Parathyroid adenoma (tissue), 2 donors: ENCODE results near the gene PTPN7.

Source experiments
- H2AFZ ChIP-seq: fragments of 300-600 bp; sonication (generic); one replicate; pipeline ENCODE4 v1.7.0; 2017; ENCODE audit warnings: antibody characterized with exemption, mild to moderate bottlenecking
- H3K27ac ChIP-seq: fragments of 300-600 bp; sonication (generic); one replicate; pipeline ENCODE4 v1.7.0; 2017
- H3K27me3 ChIP-seq: fragments of 300-600 bp; sonication (generic); one replicate; pipeline ENCODE4 v1.7.0; 2017; ENCODE audit warnings: low read length; ENCODE audit not compliant: control insufficient read depth, insufficient read depth
- H3K36me3 ChIP-seq: fragments of 300-600 bp; sonication (generic); one replicate; pipeline ENCODE4 v1.7.0; 2017; ENCODE audit warnings: low read length; ENCODE audit not compliant: control insufficient read depth, insufficient read depth
- H3K4me1 ChIP-seq: fragments of 300-600 bp; sonication (generic); one replicate; pipeline ENCODE4 v1.7.0; 2017; ENCODE audit warnings: control low read depth
- H3K4me2 ChIP-seq: fragments of 300-600 bp; sonication (generic); one replicate; pipeline ENCODE4 v1.7.0; 2017; ENCODE audit warnings: low read length
- H3K4me3 ChIP-seq: fragments of 300-600 bp; sonication (generic); one replicate; pipeline ENCODE4 v1.7.0; 2017; ENCODE audit warnings: low read depth, low read length
- H3K79me2 ChIP-seq: fragments of 300-600 bp; sonication (generic); one replicate; pipeline ENCODE4 v1.7.0; 2017; ENCODE audit warnings: control low read depth
- H3K9ac ChIP-seq: fragments of 300-600 bp; sonication (generic); one replicate; pipeline ENCODE4 v1.7.0; 2017; ENCODE audit warnings: mild to moderate bottlenecking
- H3K9me3 ChIP-seq: fragments of 300-600 bp; sonication (generic); one replicate; pipeline ENCODE4 v1.7.0; 2017; ENCODE audit warnings: low read length; ENCODE audit not compliant: control insufficient read depth
- TF ChIP-seq, protein P1 (sequence below): fragments of 300-600 bp; sonication (generic); IDR thresholded peaks from one replicate; pipeline ENCODE4 v1.7.0; 2017; ENCODE audit warnings: antibody characterized with exemption, mild to moderate bottlenecking
- donor health status: primary hyperparathyroidism.

The PTPN7 gene

DNA sequence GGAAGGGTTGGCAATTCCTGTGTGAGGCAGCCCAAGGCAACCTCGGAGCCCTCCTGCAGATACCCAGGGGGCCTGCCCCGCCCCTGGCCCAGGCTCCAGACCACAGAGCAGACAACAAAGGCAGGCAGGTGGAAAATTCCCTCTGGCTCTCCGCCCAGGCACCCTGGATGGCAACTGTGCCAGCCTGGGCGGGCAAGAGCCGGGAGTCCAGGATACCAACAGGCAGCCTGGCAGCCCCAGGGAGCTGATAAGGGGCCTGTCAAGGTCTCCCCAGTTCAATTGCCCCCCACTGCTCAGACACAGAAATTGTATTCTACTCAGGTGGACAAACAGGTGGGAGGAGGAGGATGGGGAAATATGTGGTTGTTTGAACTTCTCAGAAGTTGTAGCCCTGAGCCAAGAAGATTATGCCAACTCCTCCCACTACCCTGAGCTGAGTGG, 53.1 kb downstream of the PTPN7 start:
- H3K9me3 ChIP-seq = no peaks in the 10 kb centered on the region
- no peak overlapping the region for H3K4me3 ChIP-seq
- H2AFZ ChIP-seq = peak overlapping the region; percentile 45
- no peaks in the 10 kb centered on the region for H3K27me3 ChIP-seq
- H3K9ac ChIP-seq = no peak overlapping the region
- H3K36me3 ChIP-seq = no peaks in the 10 kb centered on the region
- TF ChIP-seq, protein P1, sequence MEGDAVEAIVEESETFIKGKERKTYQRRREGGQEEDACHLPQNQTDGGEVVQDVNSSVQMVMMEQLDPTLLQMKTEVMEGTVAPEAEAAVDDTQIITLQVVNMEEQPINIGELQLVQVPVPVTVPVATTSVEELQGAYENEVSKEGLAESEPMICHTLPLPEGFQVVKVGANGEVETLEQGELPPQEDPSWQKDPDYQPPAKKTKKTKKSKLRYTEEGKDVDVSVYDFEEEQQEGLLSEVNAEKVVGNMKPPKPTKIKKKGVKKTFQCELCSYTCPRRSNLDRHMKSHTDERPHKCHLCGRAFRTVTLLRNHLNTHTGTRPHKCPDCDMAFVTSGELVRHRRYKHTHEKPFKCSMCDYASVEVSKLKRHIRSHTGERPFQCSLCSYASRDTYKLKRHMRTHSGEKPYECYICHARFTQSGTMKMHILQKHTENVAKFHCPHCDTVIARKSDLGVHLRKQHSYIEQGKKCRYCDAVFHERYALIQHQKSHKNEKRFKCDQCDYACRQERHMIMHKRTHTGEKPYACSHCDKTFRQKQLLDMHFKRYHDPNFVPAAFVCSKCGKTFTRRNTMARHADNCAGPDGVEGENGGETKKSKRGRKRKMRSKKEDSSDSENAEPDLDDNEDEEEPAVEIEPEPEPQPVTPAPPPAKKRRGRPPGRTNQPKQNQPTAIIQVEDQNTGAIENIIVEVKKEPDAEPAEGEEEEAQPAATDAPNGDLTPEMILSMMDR = no peak
- peak overlapping the region; percentile 49 for H3K27ac ChIP-seq
- no peaks in the 10 kb centered on the region for H3K79me2 ChIP-seq
- H3K4me2 ChIP-seq = peak overlapping the region; percentile 53
- H3K4me1 ChIP-seq = peaks cover 18% of the 10 kb centered on the region

DNA sequence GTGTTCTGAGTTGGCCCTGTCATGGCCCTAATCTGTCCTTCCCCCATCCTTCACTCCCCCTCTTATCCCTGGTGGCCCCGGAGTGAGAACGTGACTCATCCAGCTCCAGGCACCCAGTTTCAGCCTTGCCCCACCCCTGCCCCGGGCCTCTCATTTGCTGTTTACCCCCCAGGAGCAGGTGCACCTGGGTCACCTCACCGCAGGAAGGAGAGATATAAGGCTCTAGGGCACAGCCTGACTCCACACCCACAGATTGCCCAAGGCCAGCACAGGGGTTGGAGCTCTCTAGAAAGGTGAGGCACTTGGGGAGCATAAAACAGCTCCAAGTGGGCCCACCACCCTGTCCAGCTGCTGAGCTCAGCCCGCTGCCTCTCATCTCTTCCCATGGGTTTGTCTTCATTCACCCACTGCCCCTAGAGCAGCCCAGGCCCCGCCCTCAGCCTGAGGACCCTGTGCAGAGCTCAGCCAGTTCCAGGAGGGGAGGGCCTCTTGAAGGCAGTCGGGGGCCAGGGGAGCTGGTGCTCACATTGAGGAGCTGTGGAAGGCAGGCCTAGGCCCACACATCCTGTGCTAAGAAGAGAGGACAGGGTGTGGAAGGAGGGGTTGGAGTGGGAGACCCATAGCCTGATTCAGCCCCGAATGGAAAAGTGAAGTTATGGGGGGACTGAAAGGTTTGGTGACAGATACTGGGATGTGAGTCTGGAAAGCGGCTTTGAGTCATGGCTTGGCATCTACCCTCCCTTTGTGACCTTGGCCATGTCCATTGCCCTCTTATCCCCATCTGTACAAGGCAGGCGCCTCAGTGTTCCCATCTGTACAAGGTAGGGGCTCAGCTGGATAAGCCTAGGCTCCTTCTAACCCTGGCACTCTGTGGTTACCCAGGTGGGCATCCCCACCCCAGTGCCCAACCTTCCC, 53.8 kb downstream of the PTPN7 start:
- TF ChIP-seq, protein P1 = no peak
- H3K9me3 ChIP-seq = no peaks in the 10 kb centered on the region
- no peak overlapping the region for H2AFZ ChIP-seq
- no peaks in the 10 kb centered on the region for H3K79me2 ChIP-seq
- H3K36me3 ChIP-seq = no peaks in the 10 kb centered on the region
- peak overlapping the region; percentile 49 for H3K27ac ChIP-seq
- H3K9ac ChIP-seq = no peak overlapping the region
- no peak overlapping the region for H3K4me3 ChIP-seq
- no peaks in the 10 kb centered on the region for H3K27me3 ChIP-seq
- H3K4me2 ChIP-seq = no peak overlapping the region
- H3K4me1 ChIP-seq = peaks cover 18% of the 10 kb centered on the region

DNA sequence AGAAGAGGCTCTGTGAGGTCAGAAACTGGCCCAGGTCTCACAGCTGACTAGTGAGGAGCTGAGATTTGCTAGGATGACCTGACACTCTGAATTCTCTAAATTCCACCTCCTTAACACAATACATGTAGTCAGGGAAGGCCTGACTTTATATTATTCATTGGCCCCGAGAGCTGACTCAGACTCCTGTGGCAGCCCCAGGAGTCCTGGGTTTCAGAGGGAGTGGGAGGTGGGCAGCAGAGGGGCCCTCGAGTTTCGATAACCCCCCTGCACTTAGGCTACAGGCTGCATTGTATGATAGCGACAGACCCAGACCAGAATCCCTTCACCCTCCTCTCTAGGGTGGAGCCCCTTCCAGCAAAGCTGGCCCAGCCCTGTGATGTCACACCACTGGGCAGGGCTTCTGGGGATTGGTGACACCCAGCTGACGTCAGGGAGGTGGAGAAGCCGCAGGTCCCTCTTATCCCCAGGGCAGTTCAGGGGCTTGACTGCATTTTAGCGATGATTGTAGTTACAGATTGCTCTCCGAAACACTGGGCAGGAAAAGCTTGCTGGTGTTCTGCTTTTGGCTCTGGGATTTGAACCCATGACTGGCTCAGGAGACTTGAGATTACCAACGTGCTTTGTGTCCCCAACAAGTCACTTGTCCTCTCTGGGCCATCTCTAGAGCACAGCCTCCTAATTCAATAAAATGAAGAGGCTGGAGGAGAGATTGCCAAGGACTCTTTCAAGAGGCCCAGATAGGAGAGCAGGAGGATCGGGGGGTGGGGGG, 54.6 kb downstream of the PTPN7 start:
- peaks cover 18% of the 10 kb centered on the region for H3K4me1 ChIP-seq
- no peak overlapping the region for H3K27ac ChIP-seq
- H3K9ac ChIP-seq = no peak overlapping the region

DNA sequence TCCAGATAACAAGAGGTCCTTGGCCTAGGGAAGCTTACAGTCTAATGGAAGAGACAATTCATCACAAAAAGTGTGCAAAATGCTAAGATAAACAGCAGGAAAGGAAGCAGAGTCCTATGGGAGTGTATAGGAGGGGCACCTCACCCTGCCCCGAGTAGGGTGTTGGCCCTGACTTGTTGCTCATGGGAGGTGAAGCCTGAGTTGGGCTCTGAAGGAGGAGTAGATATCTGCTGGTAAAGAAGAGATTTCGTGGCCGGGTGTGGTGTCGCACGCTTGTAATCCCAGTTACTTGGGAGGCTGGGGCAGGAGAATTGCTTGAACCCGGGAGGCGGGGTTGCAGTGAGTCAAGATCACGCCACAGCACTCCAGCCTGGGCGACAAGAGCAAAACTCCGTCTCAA, 56.3 kb downstream of the PTPN7 start:
- Histone ChIP-seq H3K27me3 (no peaks in the 10 kb centered on the region), H3K79me2 (no peaks in the 10 kb centered on the region), H2AFZ (no peak overlapping the region), H3K9ac (no peak overlapping the region), H3K4me3 (no peak overlapping the region), H3K4me1 (peaks cover 18% of the 10 kb centered on the region), H3K27ac (no peak overlapping the region), H3K4me2 (no peak overlapping the region), H3K36me3 (no peaks in the 10 kb centered on the region), H3K9me3 (no peaks in the 10 kb centered on the region)
- TF ChIP-seq, protein P1 = no peak

More for the DNA sequence above, 54.6 kb downstream of the PTPN7 start:
- H3K79me2 ChIP-seq = no peaks in the 10 kb centered on the region
- no peak overlapping the region for H2AFZ ChIP-seq
- no peaks in the 10 kb centered on the region for H3K27me3 ChIP-seq
- H3K4me2 ChIP-seq = no peak overlapping the region
- H3K4me3 ChIP-seq = no peak overlapping the region
- H3K36me3 ChIP-seq = no peaks in the 10 kb centered on the region
- H3K9me3 ChIP-seq = no peaks in the 10 kb centered on the region
- TF ChIP-seq, protein P1 = no peak
